Stimulated activated CD4-positive, alpha-beta T cell treated with anti-CD3 and anti-CD28 coated beads, Interleukin-4, amount 100 ng/mL, for 24 hours (primary cell): ENCODE results near the gene LRP1B.

ENCODE experiments used
- DNase-seq: peaks from one replicate; pipeline ENCODE4 v3.0.0-alpha.2; 2020

LRP1B gene

GRCh38 chr2:140641163-140641562 lies 1489.7 kb downstream of the LRP1B start:
- DNase-seq, result no peak

- DNase-seq, result no peak
Measured at GRCh38 chr2:140639628-140640027, 1491.2 kb downstream of the LRP1B start.

- no peak for DNase-seq
Measured at GRCh38 chr2:140630557-140630956, 1500.3 kb downstream of the LRP1B start.

GRCh38 chr2:140627885-140628284 lies 1502.9 kb downstream of the LRP1B start:
- no peak for DNase-seq

- no peak for DNase-seq
Measured at GRCh38 chr2:140627136-140627535, 1503.7 kb downstream of the LRP1B start.

GRCh38 chr2:140624200-140624599 lies 1506.6 kb downstream of the LRP1B start:
- DNase-seq, result no peak

- no peak for DNase-seq
Measured at GRCh38 chr2:140621583-140622362, 1509.0 kb downstream of the LRP1B start.

- no peak for DNase-seq
Measured at GRCh38 chr2:140604788-140605187, 1526.0 kb downstream of the LRP1B start.

GRCh38 chr2:140604096-140604495 lies 1526.7 kb downstream of the LRP1B start:
- no peak for DNase-seq

- no peak for DNase-seq
Measured at GRCh38 chr2:140603416-140603815, 1527.4 kb downstream of the LRP1B start.

- DNase-seq, result no peak
Measured at GRCh38 chr2:140601801-140602200, 1529.0 kb downstream of the LRP1B start.

GRCh38 chr2:140601342-140601741 lies 1529.5 kb downstream of the LRP1B start:
- DNase-seq, result no peak

GRCh38 chr2:140600116-140600515 lies 1530.7 kb downstream of the LRP1B start:
- no peak for DNase-seq

GRCh38 chr2:140597836-140598235 lies 1533.0 kb downstream of the LRP1B start:
- no peak for DNase-seq

GRCh38 chr2:140597205-140597604 lies 1533.6 kb downstream of the LRP1B start:
- no peak for DNase-seq

GRCh38 chr2:140596447-140596846 lies 1534.4 kb downstream of the LRP1B start:
- DNase-seq, result no peak

- DNase-seq, result no peak
Measured at GRCh38 chr2:140595107-140595506, 1535.7 kb downstream of the LRP1B start.

GRCh38 chr2:140593132-140593531 lies 1537.7 kb downstream of the LRP1B start:
- no peak for DNase-seq

- no peak for DNase-seq
Measured at GRCh38 chr2:140589696-140590095, 1541.1 kb downstream of the LRP1B start.

GRCh38 chr2:140589273-140589672 lies 1541.5 kb downstream of the LRP1B start:
- no peak for DNase-seq

- no peak for DNase-seq
Measured at GRCh38 chr2:140586379-140586778, 1544.4 kb downstream of the LRP1B start.

- no peak for DNase-seq
Measured at GRCh38 chr2:140585016-140585415, 1545.8 kb downstream of the LRP1B start.

GRCh38 chr2:140584471-140584870 lies 1546.3 kb downstream of the LRP1B start:
- DNase-seq, result no peak

GRCh38 chr2:140580532-140581151 lies 1550.2 kb downstream of the LRP1B start:
- DNase-seq, result no peak

GRCh38 chr2:140577453-140577852 lies 1553.4 kb downstream of the LRP1B start:
- DNase-seq, result no peak
